DLD1 (cell line): Measurements from ENCODE around the gene MTA1.

Experiments
- in situ Hi-C: cut with HindIII; loops from 2 replicates; pipeline ENCODE4 v1.10.0; 2017; ENCODE audit warnings: low sequenced_read_pairs

The MTA1 gene

DNA sequence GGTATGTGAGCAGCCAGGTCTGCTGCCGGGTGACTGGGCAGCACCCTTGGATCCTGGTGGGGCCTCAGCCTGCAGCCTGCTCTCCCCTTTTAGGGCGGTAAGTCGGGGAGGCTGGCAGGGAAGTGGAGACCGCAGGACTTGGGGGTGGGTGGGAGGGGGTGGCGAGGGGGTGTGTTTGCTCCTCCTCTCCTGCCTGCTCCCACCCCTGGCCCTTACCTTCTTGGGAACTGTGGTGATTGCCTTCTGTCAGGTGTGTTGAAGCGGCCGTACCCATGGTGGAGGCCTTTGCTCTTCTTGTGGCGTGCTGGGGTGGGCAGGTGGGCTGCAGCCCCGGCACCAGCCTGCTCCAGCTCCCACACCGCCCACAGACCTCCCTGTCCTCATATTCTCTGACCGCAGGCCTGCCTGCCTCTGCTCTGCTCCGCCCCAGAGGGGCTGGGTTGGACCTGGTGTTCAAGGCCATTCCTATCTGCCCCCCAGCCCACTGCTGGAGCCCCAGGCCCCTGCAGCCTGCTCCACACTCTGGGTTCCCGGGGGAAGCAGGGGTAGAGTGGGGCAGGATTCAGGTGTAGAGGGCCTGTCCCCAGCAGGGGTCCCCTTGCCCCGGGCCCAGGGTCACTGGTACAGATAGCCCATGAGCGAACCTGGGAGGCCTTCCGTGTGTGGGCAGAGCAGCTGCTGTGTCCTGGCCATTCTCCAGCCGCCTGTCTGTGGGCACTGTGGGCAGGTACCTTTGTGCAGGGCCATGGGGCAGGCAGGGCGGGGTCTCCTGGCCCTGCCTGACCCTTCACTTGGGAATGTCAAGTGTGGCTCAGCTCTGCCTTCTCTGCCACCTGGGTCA lies 76.6 kb downstream of the MTA1 start:
- in situ Hi-C loops = no loop called here

DNA sequence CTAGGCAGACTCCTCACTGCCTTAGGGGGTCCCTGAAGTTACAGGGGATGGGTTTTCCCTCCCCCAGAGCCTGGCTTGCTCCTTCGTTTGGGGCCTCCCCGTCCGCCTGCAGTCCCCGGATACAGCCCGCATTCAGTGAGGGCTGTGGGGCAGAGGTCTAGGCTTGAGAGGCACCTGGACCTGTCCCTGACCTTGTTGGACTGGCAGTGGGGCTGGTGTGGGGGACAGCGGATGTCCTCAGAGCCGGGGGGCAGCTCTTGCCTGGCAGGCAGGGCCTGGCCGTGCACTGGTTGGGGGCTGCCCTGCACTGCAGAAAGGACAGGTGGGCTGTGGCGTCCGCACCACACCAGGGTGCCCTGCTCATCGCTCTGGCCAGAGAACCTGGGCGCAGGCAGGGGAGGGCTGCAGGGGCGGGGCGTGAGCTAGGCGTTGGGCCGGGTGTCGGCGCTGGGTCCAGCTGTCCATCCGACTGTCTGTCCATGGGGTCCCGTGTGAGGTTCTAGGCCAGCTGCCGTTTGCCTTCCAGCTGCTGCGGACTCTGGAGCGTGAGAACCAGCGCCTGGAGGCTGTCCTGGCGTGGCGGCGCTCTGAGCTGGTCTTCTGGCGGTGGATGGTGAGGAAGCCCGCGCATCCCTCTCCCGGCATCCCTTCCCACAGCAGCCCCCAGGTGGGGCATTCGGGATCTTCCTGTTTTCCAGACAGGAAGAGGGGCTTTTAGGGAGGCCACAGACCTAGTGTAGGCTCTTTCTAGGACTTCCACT lies 77.4 kb downstream of the MTA1 start:
- in situ Hi-C loops = no loop called here

DNA sequence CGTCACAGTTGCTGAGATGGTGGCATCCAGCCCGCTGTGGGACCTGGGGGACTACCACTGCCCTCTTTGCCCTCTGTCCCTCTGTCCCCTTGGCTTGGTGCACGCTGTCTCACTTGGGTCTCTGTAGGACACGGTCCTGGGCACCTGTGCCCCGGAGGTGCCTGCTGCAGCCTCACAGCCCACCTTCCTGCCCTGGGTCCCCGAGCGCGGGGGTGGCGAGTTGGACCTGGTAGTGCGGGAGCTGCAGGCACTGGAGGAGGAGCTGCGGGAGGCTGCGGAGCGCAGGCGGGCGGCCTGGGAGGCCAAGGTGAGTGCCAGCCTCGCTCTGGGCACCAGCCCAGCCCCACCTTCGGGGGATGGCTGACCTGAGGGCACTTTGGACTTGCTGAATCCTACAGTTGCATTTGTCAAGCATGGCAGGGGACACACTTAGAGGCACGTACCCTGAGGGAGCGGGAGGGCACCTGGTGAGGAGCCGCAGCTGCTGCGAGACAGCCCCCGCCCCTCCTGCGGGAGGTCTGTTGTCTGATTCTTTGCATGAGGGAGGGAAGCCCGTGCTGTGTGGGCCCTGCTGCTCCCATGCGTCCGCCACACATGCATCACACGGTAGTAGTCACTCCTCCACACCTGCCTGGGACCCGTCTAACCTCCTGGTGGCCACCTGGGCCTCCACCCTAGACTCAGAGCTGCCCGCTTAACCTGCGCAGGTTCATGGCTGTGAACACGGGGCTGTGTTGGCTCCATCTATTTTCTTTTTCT lies 78.2 kb downstream of the MTA1 start:
- in situ Hi-C loops = no loop called here

DNA sequence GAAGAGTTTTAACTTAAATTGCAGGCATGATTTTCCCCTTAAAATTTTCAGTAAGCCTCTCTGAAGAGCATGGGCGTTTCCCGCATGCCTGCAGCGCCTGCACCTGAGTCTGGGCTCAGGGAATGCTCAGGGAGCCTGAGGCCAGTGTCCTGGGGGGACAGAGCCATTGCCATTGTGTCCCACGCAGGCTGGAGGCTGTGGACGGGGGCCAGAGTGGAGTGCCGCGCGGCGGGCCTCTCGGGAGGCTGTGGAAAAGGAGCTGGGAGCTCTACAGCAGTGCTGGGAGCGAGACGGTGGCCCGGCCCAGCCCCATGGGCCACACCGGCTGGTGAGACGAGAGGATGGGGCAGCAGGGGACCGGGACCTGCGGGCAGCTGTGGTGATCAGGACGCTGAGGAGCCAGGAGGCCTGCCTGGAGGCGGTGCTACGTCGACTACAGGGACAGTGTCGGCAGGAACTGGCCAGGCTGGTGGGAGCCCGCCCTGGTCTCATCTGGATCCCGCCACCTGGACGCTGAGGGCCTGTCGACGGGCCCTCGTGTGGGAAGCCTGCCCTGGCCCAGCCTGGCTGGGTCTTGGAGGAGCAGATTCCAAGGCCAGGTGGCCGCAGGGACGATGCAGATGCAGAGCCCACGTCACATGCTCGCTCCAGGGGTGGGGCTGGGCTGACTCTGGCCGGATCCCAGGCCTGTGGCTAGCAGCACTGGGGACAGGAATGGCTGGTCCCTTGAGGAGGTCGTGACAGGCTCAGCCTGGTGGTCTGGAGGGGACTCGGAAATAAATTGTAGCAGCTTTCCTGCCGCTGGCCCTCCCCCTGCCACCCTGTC lies 79.0 kb downstream of the MTA1 start:
- in situ Hi-C loops = no loop called here

DNA sequence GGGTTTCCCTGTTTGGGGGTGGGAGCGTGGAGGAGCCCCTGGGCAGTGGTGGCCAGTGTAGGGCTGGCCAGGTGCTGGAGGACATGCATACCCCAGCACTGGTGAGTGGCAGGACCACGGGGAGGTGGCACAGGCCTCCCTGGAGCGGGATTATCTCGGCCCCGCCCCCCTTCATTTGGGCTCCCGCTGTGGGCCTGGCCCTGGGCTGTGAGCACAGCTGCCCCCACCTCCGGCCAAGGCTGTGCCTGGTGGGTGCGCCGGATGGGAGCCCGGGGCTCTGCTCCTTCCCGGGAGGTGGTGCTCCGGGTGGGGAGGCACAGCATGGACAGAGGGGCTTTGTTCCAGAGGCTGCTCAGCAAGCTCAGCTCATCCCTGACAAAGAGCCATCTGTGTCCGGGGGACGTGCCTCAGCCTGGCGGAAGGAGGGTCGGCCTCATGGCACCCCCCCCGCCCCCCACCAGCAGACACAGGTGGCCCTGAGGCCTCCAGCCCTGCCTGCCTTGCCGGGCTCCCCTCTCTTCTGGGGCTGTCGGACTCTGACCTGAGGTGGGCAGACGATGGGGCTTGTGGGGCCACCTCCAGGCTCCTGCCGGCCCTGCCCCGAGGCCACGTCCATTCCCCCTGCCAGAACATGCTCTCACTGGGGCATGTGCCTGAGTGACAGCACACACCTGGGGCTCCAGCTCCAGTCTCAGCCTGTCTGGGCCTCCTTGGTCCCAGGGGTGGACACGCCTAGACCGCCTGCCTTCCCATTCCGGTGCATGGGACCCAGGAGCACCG lies 79.8 kb downstream of the MTA1 start:
- in situ Hi-C loops = no loop called here

DNA sequence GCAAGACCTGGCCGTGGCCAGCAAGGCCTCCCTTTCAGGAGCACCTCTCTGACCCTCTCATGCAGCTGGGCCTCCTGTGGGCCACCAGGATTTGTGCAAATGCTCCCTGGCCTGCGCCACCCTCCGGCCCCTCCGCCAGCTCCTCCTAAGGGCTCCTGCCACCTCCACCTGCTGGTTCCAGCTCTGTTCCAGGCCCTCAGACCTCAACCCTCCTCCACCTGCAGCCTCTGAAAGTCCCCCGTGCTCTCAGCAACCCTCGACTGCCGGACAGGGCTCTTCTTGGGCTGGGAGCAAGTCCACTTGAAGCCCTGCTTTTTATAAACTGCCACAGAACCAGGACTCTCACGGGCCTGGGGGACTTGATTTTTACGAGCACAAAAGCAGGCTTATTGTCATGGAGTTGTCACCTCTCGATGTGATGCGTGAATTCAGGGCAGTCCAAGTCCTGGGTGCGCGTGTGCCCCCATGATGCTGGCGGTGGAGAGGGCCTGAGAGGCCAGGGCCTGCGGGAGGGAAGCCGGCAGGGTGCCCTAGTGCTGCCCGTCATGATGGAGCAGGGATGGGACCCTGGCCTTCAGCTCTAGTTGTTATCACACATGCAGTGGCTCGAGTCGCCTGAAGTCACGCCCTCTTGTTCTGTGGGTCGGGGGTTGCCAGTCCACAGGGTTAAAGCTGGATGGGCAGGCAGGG lies 80.6 kb downstream of the MTA1 start:
- in situ Hi-C loops = no loop called here

DNA sequence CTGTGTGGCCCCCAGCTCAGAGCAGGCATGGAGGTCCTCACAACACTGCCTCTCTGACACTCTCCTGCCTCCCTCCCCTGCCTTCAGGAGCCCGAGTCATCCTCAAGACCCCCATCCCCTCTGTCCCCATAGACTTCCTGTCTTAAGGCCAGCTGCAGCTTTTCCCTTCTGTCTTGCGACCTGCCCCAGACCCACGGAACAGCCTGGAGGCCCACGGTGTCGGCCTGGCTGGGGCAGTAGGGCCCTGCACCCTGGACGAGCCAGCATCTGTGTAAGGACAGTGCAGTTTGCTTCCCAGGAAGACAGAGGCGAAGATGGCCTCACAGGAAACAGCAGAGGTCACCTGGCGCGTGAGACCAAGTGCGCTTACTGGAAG lies 81.1 kb downstream of the MTA1 start:
- in situ Hi-C loops = no loop called here

DNA sequence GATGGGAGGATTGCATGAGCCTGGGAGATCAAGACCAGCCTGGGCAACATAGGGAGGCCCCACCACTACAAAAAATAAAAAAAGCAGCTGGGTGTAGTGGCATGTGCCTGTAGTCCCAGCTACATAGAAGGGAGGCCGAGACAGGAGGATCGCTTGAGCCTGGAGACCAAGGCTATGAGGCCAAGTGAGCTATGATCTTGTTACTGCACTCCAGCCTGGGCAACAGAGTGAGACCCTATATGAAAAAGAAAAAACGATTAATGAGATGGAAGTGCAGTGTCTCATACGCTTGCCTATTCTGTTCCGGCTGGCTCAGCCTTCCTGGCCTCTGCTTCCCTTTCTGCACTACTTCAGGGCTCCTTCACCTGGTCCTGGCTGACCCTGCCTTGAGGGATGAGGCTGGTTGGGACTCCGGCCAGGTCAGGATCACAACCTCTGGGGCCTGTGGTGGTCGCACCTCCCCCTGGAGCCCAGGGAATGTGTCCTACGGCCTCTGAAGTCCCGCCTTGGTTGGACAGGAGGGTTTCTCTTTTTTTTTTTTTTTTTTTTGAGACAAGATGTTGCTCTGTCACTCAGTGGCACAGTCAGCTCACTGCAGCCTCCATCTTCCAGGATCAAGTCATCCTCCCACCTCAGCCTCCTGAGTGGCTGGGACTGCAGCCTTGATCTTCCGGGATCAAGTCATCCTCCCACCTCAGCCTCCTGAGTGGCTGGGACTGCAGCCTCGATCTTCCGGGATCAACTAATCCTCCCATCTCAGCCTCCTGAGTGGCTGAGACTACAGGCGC lies 82.1 kb downstream of the MTA1 start:
- in situ Hi-C loops = no loop called here

DNA sequence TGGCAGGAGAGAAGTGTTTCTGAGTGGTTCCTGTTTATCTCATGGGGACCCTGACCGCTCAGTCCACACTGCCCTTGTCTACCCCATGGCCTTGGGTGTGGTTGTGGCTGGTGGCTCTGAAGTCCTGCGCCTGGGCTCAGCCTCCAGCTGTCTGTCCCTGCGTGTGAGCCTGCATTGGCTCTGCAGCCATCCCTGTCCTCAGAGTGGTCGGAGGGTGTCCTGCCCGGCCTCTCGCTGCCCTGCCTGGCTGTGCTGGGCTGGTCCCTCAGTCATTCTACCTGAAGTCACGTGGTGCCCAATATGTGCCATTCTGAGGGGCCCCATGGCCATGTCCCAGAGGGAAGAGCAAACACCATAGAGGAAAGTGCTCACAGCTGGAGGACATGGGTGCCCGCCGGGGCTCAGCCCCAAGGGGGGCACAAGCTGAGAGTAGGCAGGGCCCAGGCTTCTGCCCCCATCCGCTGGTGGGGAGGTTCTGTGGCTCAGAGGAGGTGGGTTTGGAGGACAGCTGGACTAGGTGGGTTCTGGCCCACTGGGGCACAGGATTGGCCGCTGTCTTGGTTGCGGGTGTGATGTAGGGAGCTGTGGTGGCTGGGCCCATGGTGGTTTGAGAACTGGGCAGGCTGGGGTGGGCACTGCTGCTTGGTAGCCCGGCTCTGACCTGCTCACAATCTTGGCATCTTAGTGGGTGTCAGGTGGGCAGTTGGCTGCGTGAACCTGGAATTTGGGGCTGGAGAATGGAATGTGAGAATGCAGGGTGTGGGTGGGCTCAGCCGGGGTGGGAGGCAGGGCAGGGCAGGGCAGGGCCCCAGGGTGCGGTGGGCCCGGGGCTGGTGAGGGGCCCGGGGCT lies 83.0 kb downstream of the MTA1 start:
- in situ Hi-C loops = no loop called here

DNA sequence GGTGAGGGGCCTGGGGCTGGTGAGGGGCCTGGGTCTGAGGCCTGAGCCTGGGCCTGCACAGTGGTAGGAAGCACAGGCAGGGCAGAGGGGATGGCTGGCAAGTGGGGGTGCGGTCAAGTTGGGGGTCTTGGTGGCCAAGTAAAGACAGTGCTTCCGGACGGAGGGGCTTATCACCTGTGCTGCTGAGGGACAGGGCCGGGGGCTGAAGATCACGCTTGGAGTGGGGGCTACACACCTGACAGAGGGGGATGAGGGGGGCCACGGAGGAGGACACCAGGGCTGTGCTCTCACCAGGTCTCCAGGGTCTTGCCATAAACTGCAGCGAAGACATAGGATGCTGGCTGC lies 83.6 kb downstream of the MTA1 start:
- in situ Hi-C loops = no loop called here

DNA sequence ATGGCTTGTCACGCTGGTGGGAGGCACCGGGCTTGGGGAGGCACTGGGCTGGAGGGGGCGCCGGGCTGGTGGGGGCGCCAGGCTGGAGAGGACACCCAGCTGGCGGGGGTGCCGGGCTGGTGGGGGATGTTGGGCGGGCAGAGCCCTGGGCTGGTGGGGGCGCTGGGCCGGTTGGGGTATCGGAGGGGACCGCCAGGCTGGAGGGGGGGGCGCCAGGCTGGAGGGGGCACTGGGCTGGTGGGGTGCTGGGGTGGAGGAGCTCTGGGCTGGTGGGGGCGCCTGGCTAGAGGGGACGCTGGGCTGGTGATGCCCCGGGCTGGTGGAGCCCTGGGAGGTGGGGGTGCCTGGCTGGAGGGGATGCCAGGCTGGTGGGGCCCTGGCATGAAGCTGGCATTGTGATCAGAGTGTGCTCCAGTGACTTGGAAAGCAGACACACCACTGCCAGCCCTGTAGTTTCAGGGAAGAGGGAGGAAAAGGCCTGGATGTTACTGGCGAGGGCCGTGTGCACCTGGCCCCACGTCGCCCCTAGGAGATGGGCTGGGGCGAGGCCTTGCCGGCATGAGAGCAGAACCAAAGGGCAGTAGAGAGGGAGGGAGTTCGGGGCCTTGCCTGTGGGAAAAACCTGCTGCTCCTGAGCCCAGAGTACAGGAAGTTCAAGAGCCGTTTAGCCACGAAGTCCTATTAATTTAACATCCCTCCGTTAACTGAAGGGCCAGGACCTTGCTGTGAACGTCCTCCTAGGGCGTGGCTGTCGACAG lies 84.5 kb downstream of the MTA1 start:
- in situ Hi-C loops = no loop called here

DNA sequence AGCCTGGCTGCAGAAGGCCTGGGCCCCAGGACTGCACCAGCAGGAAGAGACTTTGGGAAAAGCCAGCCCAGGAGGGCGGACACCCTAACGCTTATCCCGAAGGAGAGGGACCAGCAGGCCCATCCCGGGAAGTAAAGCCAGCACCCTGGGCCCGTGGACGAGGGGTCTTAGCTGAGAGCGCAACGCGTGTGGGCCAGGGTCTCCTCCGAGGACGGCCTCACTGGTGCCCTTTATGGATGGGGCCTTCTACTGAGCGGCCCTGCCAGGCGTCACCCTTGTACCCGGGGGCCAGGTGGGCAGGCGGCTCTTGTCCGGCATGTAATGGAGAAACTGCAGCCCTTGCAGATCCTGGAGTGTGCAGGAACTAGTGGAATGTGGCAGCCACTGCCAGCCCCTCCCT lies 85.5 kb downstream of the MTA1 start:
- in situ Hi-C loops = no loop called here

DNA sequence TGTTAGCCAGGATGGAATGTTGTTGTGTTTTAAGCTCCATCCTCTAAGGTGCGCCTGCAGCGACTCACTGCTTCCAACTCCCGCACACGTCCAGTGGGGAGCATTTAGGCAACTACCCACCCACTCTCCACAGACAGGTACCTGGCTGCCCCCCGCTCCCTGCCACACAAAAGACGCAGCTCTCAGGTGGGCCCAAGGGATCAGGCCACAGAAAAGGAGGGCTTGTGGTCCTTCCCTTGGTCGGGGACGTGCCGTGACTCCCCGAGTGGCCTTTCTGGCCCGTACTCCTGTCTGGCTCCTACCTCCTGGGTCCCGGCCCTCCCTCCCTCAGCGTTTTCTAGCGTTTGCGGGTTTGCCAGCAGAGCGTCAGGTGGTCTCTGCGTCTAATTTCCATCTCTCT lies 87.6 kb downstream of the MTA1 start:
- in situ Hi-C loops = no loop called here

DNA sequence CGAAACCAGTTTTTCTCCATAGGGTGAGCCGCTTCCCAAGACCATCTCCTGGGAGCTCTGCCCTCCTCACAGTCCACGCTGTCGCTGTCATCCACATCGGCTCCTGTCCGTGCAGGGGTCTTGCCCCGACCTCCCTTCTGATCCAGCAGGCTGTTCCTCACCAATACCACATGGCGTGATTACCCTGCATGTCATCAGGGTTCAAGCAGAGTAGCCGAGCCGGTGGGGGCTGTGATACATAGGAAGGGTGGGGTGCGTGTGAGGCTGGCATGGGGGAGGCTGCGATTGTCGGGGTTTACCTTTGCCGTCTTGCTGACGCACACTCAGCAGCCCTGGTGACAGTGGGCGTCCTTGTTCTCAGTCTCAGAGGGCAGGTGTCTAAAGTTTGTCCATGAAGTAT lies 88.4 kb downstream of the MTA1 start:
- in situ Hi-C loops = no loop called here

DNA sequence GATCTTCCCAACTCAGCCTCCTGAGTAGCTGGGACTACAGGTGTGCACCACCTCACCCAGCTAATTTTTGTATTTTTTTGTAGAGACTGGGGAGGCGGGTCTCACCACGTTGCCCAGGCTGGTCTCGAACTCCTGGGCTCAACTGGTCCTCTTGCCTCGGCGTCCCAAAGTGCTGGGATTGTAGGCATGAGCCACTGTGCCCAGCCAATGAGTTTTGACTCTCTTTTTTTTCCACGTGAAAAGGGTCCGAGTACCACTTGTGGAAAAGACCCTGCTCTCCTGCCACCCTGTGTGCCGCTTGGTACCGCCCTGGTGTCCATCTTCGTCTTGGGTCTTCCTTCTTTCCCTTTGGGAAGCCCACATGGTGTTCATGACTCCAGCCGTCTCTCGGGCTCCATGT lies 89.0 kb downstream of the MTA1 start:
- in situ Hi-C loops = no loop called here

DNA sequence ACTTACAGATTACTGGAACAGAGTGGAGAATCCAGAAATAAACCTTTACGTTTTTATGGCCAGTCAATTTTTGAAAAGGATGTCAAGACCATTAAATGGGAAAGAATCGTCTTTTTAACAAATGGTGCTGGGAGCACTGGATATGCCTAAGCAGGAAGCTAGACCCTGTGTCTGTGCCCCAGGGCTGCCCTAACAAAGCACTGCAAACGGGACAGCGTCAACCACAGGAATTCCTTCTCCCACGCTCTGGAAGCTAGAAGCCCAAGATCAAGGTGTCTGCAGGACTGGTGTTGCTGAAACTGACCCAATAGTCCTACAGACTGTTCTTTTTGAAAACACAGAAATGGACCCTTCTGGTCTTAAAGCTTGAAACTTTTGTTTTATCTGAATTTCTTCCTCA lies 97.5 kb downstream of the MTA1 start:
- in situ Hi-C loops = no loop called here
